Fibroblast of skin of right quadriceps (primary cell): Measurements from ENCODE around the gene CHADL.
"Not testable (repeated sequence)": the region's sequence is repeated elsewhere in the genome, so short reads cannot be mapped to it uniquely, and the experiment has no call there.

Experiments used
- DNase-seq: peaks from one replicate; pipeline ENCODE4 v3.0.0-alpha.2; 2013

Gene CHADL

GRCh38 chr22:41240377-41241132 is at the start of gene CHADL:
CHADL (minus strand) TSS chr22:41240931; CDS start chr22:41240881, 50 bp downstream.
- no peak for DNase-seq

- no peak for DNase-seq
These were observed 48.9 kb upstream of the CHADL start for GRCh38 chr22:41289671-41290070.

- peak; percentile 74 for DNase-seq
These were observed 47.7 kb upstream of the CHADL start for GRCh38 chr22:41288245-41288946.

GRCh38 chr22:41286639-41287091 is 45.9 kb upstream of the CHADL start:
- DNase-seq, result peak; percentile 37

GRCh38 chr22:41285820-41286638 is 45.3 kb upstream of the CHADL start, which contains the start of gene RANGAP1:
RANGAP1 (minus strand) TSS chr22:41286187; CDS start chr22:41281044, 5,143 bp downstream.
- peak; percentile 98 for DNase-seq

GRCh38 chr22:41285441-41285819 is 44.7 kb upstream of the CHADL start:
- peak; percentile 91 for DNase-seq

GRCh38 chr22:41284465-41284864 is 43.7 kb upstream of the CHADL start:
- no peak for DNase-seq

GRCh38 chr22:41280854-41281253 is 40.1 kb upstream of the CHADL start:
- no peak for DNase-seq

GRCh38 chr22:41280065-41280464 is 39.3 kb upstream of the CHADL start:
- DNase-seq, result no peak

GRCh38 chr22:41274856-41275255 is 34.1 kb upstream of the CHADL start:
- no peak for DNase-seq

- DNase-seq, result no peak
These were observed 32.4 kb upstream of the CHADL start for GRCh38 chr22:41273128-41273527.

- DNase-seq, result no peak
These were observed 31.1 kb upstream of the CHADL start for GRCh38 chr22:41271787-41272186.

GRCh38 chr22:41267958-41268357 is 27.2 kb upstream of the CHADL start:
- no peak for DNase-seq

GRCh38 chr22:41264408-41264941 is 23.7 kb upstream of the CHADL start:
- DNase-seq, result no peak

- no peak for DNase-seq
These were observed 23.0 kb upstream of the CHADL start for GRCh38 chr22:41263704-41264103.

- no peak for DNase-seq
These were observed 21.6 kb upstream of the CHADL start for GRCh38 chr22:41262250-41262765.

- DNase-seq, result no peak
These were observed 21.0 kb upstream of the CHADL start for GRCh38 chr22:41261541-41262249.

GRCh38 chr22:41260871-41261270 is 20.1 kb upstream of the CHADL start:
- DNase-seq, result no peak

- DNase-seq, result not testable (repeated sequence)
These were observed 19.0 kb upstream of the CHADL start for GRCh38 chr22:41259756-41260155.

- DNase-seq, result no peak
These were observed 17.0 kb upstream of the CHADL start for GRCh38 chr22:41257696-41258095.

- DNase-seq, result peak; percentile 11
These were observed 15.8 kb upstream of the CHADL start for GRCh38 chr22:41256254-41257253.
